Activated CD4-positive, alpha-beta T cell treated with anti-CD3 and anti-CD28 coated beads, Interleukin-2, amount 50 U/mL, for 1 hour (primary cell): ENCODE data around the gene TMEM240.
"Not testable (repeated sequence)": the region's sequence is repeated elsewhere in the genome, so short reads cannot be mapped to it uniquely, and the experiment has no call there.

Source experiments
- DNase-seq: peaks from one replicate; pipeline ENCODE4 v3.0.0-alpha.2; 2020

Gene TMEM240

DNA sequence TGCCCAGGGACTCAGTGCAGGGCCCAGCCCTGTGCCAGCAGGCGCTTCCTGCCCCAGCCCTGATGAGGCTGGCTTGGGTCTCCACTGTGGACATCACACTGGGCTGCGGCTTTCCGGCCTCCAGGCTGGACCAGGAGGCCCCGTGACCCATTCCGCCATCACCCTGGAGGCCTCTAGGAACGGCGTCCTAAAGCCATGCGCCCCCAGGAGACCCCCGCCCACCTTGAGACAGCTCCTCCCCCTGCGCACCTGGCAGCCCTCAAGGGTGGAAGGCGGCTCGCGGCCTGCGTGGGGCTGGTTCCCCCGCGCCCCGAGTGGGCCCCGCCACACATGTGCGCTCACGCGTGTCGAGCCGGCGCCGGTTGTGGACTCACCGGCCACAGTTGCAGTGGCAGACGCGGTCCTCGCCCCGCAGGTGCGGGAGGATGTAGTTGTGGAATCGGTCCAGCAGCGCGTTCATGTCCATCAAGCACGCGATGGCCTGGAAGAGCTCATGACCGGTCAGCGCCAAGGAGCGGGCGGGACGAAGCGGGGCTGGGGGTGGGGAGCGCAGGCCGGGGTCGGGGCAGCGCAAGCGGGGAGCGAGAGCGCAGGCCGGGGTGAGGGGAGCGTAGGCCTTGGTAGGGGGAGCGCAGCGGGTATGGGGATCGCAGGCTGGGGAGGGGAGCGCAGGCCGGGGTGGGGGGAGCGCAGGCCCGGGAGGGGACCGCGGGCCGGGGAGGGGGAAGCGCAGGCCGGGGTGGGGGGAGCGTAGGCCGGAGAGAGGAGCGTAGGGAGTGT lies 924 bp downstream of the TMEM240 start:
- no peak for DNase-seq

DNA sequence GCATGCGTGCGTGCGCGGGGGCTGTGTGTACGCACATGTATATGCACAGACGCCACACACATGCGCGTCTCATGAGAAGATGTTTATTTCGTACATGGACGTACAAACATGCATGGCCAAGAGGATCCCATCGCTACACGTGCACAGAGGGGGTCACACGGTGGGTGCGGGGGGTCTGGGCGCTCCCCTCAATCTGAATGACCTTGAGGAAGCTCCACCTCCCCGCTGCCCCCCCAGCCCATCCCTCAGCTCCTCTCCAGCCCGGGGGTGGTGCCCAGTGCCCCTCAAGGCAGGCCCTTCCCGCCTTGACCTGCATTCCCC lies 1.5 kb downstream of the TMEM240 start:
- DNase-seq = no peak

DNA sequence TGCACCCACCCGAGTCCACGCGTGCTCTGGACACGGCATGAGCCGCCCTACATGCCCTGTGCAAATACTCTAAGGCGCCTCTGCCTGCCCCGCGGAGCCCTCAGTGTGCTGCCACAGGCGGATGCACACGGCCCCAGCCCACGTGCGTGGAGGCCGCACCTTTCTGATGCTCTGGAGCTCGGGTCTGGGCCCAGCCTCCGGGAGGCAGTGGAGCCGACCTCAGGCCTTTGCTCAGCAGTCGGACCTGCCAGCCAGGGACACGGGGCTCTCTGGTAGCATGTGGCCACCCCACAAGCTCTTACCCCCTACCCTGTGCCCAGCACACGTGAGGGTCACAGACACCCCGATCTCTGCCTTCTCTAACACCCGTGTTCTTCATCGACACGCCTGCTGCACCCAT lies 2.1 kb downstream of the TMEM240 start:
- DNase-seq = no peak

DNA sequence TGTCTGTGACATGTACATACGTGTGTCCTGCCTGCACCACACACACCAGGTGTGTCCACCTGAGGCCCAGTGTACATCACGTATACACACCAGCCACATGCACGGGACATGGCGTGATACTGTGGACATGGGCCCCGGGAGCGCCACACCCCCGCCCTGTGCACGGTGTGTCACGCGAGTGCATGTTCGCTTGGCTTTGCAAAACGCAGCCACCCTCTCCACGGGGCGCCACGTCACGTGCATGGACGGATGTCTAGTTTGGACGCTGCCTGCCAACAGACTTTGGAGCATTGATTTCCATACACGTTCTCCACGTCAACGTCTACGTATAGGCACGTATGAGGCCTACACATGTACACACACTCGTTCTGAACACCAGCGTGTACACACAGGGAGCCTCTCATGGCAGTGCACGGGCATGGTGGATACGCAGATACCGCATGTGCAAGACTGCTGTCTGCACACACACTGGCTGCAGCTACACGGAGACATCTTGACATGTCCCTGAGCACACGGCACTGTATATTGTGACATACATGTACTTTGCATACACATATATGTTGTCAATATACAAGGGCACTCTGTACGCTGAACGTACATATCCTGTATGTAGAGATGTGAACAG lies 2.7 kb downstream of the TMEM240 start:
- no peak for DNase-seq

DNA sequence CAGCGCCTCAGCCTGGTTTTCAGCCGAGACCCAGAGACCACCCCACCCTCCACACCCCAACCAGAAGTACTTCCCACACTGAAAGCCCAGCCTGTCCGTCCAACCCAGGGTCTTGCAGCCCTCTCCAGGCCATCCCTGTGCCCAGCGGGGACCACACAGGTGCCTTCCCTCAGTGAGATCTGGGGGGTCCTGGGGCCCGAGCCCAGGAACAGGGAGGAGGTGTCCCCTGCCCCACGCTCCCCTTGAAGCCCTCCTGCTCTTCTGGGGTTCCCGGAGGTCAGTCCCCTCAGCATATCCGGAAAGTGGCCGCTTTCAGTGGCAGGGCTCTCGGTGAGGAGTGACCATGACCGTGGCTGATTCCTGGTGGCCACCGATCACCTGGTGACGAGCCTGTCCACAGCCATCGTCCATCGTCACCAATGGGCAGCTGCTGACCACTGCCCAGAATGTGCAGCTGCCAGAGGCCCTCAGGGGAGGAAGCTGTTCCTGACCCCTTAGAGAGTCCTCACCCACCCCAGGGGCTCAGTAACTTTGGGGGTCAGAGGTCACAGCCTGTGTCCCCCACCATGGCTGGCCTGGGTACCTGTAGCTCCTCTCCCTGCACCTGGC lies 3.4 kb downstream of the TMEM240 start:
- no peak for DNase-seq

DNA sequence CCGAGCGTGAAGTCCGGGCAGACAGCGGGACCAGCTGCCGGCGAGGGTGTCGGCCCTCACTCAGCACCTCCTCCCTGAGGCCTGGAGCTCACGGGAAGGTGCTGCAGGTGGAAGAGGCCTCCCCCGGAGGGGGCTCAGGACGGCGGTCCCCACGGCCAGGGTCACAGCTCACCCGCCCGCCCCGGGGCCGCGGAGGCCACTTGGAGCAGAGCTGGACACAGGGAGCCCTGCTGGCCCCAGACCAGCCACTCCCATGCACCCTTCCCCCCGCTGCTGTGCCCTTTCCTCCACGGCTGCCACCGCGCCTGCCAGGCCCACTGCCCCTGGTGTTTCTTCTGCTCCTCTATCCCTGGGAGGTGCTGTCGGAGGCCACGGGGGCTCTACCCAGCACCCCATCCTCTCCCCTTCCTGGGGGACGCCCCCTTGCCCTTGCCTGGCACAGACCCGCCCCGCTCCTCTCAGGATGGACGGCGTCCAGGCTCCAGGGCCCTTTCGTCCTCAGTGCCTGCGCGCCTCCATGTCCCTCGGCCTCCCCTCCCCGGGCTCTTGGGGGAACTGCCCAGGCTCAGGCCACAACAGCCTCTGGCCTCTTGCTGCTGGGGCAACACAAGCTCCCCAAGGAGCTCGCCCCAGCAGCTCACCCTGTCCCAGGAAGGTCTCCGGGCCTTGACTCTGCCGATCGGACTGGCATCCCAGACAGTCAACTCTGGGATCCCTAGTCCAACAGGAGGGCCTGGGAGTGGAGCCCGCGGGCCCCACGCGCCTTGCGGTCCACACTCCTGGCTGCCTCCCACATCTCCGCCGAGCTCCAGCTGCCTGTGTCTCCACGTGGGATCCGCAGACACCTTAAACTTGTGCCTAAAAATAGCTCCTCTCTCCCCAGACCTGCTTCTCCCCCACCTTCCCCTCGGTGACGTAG lies 4.1 kb downstream of the TMEM240 start:
- DNase-seq = no peak

DNA sequence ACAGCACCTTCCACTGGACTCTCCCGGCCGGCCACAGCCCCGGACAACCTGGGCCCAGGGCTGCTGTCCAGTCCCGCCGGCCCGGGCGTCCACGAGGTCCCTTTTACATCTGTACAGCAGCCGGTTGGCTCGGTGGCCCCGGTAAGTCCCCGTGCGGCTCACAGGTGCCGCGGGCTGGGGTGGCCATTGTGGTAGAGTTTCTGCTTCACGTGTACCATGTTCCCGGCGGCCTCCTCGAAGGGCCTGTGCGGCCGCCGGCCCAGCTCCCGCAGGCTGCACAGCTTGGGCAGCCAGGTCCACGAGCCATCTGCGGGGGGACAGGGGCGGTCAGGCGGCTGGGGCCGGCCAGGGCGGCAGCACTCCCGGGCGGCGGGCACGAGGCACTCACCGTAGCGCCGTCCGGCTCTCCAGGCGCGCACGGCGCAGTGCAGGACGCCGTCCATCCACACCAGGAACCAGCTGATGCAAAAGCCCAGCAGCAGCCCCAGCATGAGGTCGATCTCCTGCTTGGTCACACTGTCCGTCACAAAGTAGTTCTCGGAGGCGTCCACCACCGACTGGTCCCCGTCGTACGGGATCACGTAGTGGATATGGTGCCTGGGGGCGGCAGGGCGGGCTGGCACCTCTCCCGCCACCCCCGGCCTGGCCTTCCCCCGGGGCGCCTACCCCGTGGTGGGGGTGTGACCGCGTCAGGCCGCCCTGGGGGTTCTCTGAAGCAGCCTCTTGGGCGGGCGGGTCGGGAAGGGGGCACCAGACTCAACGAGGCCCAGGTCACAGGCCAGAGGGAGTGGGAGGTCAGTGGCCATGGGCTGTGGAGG lies 5.0 kb downstream of the TMEM240 start:
- no peak for DNase-seq

DNA sequence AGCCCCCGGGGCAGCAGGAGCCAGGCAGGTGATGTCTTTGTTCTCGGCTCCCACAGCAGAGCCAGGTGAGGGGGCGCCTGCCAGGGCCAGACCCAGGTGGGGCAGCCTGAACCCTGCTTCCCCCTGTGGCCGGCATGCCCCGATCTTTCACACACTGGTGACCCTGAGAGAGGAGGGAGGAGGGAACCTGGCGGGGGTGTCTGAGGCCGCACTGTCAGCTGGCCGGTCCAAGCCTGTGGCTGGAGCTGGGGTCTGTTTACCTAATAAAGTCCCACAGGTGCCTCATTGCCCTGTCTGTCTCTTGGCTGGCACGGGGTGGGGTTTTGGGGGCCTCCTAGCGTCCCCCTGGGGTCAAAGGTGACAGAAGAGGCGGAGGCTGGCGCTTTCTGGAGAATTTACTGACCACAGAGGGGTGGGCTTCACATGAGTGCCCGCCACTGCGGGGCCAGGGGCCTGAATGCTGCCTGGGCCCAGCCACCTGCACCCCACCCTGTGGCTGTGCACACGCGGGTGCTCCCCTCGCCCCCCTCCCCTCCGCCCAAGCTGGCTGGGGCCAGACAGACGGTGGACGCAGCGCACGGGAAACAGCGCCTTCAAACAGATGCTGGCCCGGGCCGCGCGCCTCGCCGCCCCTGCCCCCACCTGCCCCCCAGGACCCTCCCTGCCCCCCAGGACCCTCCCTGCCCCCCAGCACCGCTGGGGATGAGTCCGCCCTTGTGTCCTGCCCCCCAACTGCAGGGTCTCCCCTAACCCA lies 5.8 kb downstream of the TMEM240 start:
- no peak for DNase-seq

DNA sequence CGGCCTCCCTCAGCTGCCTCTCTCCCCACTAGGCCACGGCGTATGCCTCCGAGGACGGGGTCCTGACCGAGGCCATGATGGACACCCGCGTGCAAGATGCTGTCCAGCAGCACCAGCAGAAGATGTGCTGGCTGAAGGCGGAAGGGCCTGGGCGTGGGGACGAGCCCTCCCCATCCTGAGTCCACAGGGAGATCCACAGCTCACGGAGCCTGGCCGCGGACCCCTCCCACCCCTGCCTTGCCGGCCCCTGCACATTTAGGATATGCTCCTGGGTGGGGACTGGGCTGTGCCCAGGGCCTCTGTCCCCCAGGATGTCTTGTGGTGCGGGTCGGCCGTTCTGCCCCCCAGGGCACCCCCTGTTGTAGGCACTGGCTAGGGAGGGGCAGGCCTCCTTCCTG lies 6.5 kb downstream of the TMEM240 start:
- DNase-seq = not testable (repeated sequence)

DNA sequence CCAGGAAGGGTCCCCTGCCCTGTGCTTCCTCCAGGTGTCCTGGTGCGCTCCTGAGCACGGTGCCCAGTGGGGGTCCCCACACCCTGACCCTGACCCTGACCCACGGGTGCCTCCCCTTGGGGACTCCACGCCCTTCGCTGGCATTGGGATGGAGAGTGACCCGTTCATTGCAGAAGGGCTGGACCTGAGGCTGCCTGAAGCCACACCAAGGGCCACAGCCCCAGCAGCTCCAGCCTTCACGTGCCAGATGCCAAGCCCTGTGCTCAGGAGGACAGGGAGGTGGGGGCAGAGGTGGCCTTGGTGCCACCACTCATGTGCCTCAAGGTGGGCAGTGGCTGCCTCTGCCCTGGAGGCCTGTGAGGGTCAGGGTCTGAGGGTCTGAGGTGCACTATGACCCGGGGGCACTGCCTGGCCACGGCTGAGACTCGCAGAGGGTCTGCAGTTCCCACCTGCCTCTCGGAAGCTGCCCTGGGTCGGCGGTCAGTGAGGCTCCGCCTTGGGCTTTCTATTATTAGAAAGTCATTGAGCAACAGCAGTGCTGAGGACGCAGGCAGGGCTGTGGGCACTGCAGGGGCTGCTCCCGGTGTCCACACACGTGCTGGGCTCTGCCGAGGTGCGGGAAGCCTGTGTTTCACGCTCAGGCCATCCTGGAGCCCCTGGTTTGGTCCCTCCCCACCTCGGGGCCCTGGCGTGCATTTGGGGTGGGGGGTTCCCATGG lies 7.1 kb downstream of the TMEM240 start:
- DNase-seq = not testable (repeated sequence)

DNA sequence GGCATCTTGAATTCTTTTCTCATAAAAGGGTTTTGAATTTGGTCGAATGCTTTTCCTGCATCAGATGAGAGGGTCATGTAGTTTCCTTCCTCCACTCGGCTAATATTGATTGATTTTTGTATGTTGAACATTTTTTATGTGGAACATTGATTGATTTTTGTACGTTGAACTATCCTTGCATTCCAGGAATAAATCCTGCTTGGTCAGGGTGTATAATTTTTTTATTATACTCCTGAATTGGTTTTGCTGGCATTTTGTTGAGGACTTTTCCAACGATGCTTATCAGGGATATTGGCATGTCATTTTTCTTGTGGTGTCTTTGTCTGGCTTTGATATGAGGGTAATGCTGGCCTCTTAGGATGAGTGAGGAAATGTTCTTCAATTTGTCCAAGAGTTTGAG lies 8.5 kb downstream of the TMEM240 start:
- no peak for DNase-seq

DNA sequence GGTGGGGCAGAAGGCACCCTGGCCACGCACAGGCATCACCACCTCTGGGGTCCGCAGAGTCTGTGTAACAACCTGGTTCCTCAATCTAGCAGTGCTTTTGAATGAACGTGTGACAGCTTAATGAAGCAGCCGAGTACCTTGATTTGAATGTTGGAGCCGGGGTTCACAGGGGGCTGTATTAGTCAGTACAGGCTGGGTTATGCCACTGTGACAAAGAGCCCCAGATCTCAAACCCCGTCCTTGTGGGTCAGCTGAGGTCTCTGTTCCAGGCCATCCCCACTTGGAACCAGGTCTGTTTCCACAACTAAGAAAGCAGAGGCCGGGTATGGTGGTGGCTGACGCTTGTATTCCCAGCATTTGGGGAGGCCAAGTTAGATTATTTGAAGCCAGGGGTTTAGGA lies 10.5 kb downstream of the TMEM240 start:
- DNase-seq = no peak

DNA sequence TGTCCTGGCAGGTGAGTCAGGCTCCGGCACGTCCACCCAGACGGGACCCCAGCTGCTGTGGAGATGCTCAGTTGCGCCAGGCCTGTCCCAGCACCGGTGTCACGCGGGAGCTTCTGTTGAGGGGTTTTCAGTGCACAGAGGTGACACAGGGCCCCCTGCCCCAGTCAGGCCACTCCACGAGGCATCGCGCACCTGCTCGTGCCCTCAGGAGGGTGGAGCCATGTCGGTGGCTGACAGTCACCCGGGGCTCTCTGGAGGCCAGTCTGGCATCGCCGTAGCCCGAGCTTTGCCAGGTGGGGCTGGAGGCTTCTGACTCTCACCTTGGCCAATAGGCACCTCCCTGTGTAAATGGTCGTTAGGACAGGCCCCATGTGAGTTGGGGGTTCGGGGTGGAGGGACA lies 11.1 kb downstream of the TMEM240 start:
- DNase-seq = no peak

DNA sequence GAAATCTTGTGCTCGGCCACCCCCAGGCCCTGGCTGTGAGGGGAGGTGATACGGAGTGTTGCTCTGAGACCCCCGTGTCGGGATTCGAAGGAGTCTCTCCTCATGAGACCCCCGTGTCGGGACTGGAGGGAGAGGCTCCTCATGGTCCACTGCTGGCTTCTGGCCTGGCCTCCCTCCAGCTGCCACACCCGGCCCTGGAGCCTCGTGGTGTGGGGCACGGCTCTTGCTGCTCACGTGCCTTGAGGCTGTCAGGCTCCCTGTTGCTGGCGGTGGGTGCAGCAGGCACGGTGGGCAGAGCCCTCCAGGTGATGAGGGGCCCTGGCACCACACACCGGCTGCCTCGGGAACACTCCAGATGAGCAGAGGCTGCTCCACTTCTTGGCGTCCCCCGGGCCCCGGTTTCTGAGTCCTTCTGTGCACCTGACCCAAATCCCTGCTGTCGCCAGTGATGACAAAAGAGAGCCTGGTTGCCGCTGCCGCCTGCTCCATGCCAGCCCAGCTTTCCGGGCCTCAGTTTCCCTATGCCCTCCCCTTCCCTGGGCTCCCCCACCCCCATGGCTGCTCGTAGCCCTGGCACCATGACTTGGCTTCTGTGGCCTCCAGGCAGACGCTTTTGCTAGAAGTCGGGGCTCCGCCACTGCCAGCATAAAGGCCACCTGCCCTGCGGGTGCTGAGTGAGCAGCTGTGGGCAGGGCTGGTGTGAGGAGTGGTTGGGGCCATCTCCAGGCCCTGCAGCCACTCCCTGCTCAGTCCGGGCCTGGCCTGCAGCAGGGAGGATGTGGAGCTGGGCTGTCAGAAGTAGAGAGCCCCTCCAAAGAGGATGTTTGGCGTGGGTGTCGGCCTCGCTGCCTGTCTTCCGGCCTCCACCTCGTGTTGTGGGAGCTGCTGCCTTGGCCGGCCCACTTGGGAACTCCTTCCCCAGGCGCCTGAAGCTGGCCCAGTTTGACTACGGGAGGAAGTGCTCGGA lies 11.8 kb downstream of the TMEM240 start:
- DNase-seq = no peak

DNA sequence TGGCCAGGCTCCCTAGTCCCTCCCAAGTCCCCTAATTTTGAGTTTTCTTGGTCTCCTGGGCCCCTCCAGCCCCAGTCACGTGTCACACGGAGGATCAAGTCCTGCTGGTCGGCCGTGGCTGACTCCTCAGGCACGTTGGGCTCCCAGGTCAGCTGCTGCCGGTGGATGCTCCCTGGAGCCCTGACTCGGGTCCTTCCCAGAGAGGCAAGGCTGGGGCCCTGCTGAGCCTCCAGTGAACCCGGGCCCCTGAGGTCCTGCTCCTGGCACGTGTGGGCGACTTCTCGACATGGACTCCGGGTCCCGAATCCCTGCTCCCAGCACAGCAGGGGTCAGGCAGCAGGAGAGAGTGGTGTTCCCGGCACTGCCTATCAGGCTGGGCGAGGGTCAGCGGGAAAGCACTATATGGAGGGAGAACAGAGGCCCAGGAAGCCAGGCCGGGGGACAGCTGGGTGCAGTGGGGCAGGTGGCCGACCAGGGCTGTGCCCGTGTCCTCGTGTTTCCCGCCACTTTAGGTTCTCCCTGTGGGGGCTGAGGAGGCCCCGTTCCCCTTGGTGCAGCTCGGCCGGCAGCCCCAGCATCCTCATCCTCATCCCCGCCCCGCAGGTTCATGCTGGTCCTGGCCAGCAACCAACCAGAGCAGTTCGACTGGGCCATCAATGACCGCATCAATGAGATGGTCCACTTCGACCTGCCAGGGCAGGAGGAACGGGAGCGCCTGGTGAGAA lies 13.2 kb downstream of the TMEM240 start:
- no peak for DNase-seq

DNA sequence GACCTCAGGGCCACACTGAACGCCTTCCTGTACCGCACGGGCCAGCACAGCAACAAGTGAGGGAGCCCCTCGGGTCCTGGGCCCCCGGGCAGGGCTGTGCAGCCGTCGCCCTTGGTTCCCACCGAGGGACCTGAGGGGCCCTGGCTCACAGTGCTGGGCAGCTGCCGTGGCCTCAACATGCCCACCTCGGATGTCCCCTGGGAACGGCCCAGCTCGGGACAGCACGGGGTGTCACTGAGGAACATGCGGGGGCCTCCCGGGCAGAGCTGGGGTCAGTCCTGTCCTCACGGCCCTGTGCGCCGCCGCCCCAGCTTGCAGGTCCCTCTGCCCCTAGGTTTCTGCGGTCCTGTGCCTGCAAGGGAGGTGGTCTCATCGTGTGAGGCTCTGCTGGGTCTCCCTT lies 13.9 kb downstream of the TMEM240 start:
- not testable (repeated sequence) for DNase-seq

DNA sequence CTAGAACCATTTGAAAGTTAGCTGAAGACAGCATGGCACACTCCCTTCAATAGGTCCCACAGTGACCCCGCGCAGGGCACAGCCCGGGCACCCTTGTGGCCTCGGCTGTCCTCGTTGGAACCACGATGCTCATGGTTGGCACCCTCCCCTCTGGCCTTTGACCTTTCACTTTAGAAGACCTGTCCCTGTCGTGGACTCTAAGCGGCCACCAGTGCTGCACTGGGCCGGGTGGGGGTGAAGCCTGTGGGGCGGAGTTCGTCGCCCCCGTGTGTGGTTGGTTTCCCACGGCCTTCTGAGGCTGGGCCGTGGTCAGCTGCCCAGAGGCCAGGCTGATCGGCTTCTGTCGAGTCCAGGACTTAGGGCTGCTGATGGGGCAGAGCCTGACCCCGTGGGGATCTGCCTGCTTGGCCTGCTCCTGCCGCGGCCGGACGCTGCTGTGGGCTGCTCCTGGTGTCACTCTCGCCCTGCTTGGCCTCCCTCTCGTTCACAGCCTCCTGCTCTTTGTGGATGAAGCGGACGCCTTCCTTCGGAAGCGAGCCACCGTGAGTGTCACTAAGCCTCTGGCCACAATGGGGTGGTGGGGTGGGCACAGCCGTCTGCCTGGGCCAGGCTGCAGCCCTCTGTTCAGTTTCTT lies 15.6 kb downstream of the TMEM240 start:
- DNase-seq = not testable (repeated sequence)

DNA sequence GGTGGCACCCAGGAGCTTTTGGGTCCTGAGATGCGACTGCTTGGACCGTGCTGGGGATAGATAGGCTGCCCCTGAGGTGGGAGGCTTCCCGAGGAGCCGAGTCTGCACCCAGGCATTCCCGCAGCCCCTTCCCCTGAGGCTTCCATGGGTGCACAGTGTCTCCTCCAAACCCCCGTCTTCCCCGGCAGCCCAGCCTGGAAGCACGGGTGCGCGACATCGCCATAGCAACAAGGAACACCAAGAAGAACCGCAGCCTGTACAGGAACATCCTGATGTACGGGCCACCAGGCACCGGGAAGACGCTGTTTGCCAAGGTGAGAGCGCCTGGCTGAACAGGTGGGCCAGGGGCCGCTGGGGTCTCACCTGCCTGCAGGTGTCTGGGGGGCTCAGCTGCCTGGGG lies 16.8 kb downstream of the TMEM240 start:
- not testable (repeated sequence) for DNase-seq

DNA sequence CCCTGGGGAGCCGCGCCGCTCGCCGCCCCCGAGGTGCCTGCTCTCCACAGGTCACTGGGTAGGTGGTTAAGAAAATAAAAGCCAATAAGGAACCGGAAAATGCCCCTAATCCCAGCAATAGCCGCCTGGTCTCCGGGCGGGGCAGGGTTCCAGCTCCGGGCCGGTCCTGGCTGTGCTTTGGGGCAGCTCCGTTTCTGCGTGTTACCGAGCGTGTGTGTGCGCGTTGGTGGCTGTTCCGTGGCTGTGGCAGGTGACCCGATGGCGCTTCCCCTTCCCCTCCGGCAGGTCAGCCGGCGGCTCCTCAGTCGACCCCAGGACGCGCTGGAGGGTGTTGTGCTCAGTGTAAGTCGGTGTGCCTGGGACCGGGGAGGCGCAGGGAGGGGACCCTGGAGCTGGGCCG lies 17.2 kb downstream of the TMEM240 start:
- not testable (repeated sequence) for DNase-seq
